Psoas muscle (tissue), 8 donors: ENCODE data around the gene OSBPL1A. TPM values are rescaled to one million over a fixed set of nuclear protein-coding genes. Genes with fewer than 3 reads are reported as not detected.

Source experiments
- ATAC-seq, 4 donors: fragments of 200-7000 bp; cut with Tn5 transposase; one replicate each; pipeline ENCODE4 v1.9.1; 2020; ENCODE audit warnings: moderate library complexity in 3 of 4, mild to moderate bottlenecking in 2 of 4
- DNase-seq, 2 donors: peaks; one replicate each; pipeline ENCODE4 v3.0.0-alpha.2; 2020
- H3K27ac ChIP-seq: fragments of 200-600 bp; one replicate; pipeline ENCODE4 v1.8.0; 2022
- H3K27me3 ChIP-seq, 3 donors: fragments of 200-600 bp in 1 of 3; one replicate each; pipeline versions ENCODE4 v1.6.1 to v1.8.0; 2013 to 2022; ENCODE audit warnings: low read length in 2 of 3, mild to moderate bottlenecking in 2 of 3, moderate library complexity in 1 of 3; ENCODE audit not compliant: insufficient read depth in 3 of 3
- H3K36me3 ChIP-seq, 2 donors: fragments of 200-600 bp in 1 of 2; one replicate each; pipeline versions ENCODE4 v1.6.1 to v1.8.0; 2013 to 2022; ENCODE audit warnings: low read depth in 1 of 2, mild to moderate bottlenecking in 1 of 2, moderate library complexity in 1 of 2; ENCODE audit not compliant: insufficient read depth in 1 of 2
- H3K4me1 ChIP-seq: fragments of 200-600 bp; one replicate; pipeline ENCODE4 v1.8.0; 2022
- H3K4me3 ChIP-seq: fragments of 200-600 bp; one replicate; pipeline ENCODE4 v1.8.0; 2022; ENCODE audit warnings: mild to moderate bottlenecking
- H3K9me3 ChIP-seq: fragments of 200-600 bp; one replicate; pipeline ENCODE4 v1.8.0; 2022
- CTCF ChIP-seq: fragments of 200-600 bp; IDR thresholded peaks from one replicate; pipeline ENCODE4 v1.8.0; 2022; ENCODE audit warnings: antibody characterized with exemption
- WGBS, 3 donors: extraction: QIAGEN DNeasy Blood & Tissue Kit; methylation state at CpG; one replicate each; pipeline versions ENCODE4 v1.1.6 to v1.1.7; 2013; 5-methylcytosine and 5-hydroxymethylcytosine counted together
- intact Hi-C, 2 donors: fragments of 100-400 bp; cut with DNase I; formaldehyde crosslinking; loops; one replicate each; pipeline versions ENCODE4 v1.11.0 to v1.14.2; 2022
- polyA plus RNA-seq, 3 donors: library from polyadenylated mRNA; stranded (reverse); fragments of 200-250 nt; gene quantifications; one replicate each; pipeline ENCODE4 v1.2.3, GENCODE V29; 2013
- total RNA-seq, 4 donors: library from RNA; stranded (reverse); fragmentation: NEBNext Ultra II Directional in 2 of 4; extraction: Animal tissue kit (Norgen Biotek cat#: 25700) in 2 of 4; gene quantifications; one replicate each; pipeline versions ENCODE4 v1.2.1 to v1.2.4, GENCODE V29; 2021 to 2023
- donor health status: healthy with polysubstance abuse.
- donor health status: DM: no; HTN: no; CAD: no; lungs with moderate emphysema.
- donor health status: Bipolar disorder and iron deficiency.
- donor health status: healthy.
- donor health status: DM: yes; HTN: yes; CAD: no.
- donor health status: DM: no; HTN: no; CAD: no.
- donor health status: DM: no; HTN: no; CAD: no.
- donor health status: DM: yes; HTN: yes; CAD: no.

The OSBPL1A gene
- total and polyA plus RNA-seq, 7 donors = 13.7 to 87.8 (median 65.8) TPM

GRCh38 chr18:24128700-24129099 lies 268.9 kb downstream of the OSBPL1A start:
- WGBS, 3 donors = 95 to 99% (median 99%) methylated on average over 4 of the region's 4 CpGs
- TF ChIP-seq CTCF = no peak
- ATAC-seq = no peak
- H3K36me3 ChIP-seq = peaks cover 0 to 3% of the 10 kb centered on the region in 2 donors
- H3K27ac ChIP-seq = no peak overlapping the region
- no peak overlapping the region for H3K4me3 ChIP-seq
- no peaks in the 10 kb centered on the region for H3K9me3 ChIP-seq
- H3K4me1 ChIP-seq = no peaks in the 10 kb centered on the region
- intact Hi-C loops = no loop called here
- H3K27me3 ChIP-seq = no peaks in the 10 kb centered on the region
- DNase-seq = no peak

DNA sequence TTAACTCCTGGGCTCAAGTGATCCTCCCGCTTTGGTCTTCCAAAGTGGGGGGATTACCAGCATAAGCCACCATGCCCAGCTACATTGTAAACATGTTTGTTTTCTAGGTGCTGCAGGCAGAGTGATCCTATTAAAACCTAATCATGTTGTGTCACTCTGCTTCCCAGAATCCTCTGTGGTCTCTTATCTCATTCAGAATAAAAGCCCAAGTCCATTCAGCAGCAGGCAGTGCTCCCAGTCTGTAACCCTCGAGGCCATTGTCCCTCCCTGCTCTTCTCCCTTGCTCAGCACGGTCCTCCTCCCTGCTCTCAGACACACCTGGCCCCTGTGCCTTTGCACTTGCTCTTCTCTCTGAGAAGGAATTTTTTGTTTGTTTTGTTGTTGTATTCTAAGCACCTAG lies 269.9 kb downstream of the OSBPL1A start:
- no peaks in the 10 kb centered on the region for H3K4me1 ChIP-seq
- no peaks in the 10 kb centered on the region for H3K9me3 ChIP-seq
- no peak for TF ChIP-seq CTCF
- H3K27ac ChIP-seq = no peak overlapping the region
- H3K4me3 ChIP-seq = no peak overlapping the region
- ATAC-seq (no peak), DNase-seq (no peak)
- H3K27me3 ChIP-seq = no peaks in the 10 kb centered on the region
- intact Hi-C loops = no loop called here
- H3K36me3 ChIP-seq = peaks cover 0 to 3% of the 10 kb centered on the region in 2 donors
- WGBS, 3 donors = 86 to 98% (median 86%) methylated on average over 3 of the region's 3 CpGs

- ATAC-seq (no peak), DNase-seq (no peak)
- H3K27me3 ChIP-seq = no peaks in the 10 kb centered on the region
- peaks cover 0 to 3% of the 10 kb centered on the region in 2 donors for H3K36me3 ChIP-seq
- no peaks in the 10 kb centered on the region for H3K4me1 ChIP-seq
- intact Hi-C loops = no loop called here
- WGBS, 3 donors = 41 to 59% (median 47%) methylated on average over 3 of the region's 3 CpGs
- no peak overlapping the region for H3K27ac ChIP-seq
- H3K4me3 ChIP-seq = no peak overlapping the region
- TF ChIP-seq CTCF = no peak
- H3K9me3 ChIP-seq = no peaks in the 10 kb centered on the region
Measured at GRCh38 chr18:24126155-24126961, 271.3 kb downstream of the OSBPL1A start.

- DNase-seq (no peak), ATAC-seq (no peak)
- Histone ChIP-seq H3K36me3 (no peaks in the 10 kb centered on the region), H3K9me3 (no peaks in the 10 kb centered on the region), H3K4me1 (no peaks in the 10 kb centered on the region), H3K4me3 (no peak overlapping the region), H3K27me3 (no peaks in the 10 kb centered on the region), H3K27ac (no peak overlapping the region)
- 90 to 93% (median 92%) methylated on average over 2 of the region's 2 CpGs for WGBS, 3 donors
- no peak for TF ChIP-seq CTCF
- intact Hi-C loops = no loop called here
Measured at GRCh38 chr18:24121625-24122024, 276.0 kb downstream of the OSBPL1A start.

GRCh38 chr18:24120676-24121075 lies 276.9 kb downstream of the OSBPL1A start:
- Histone ChIP-seq H3K4me3 (no peak overlapping the region), H3K27ac (no peak overlapping the region), H3K4me1 (no peaks in the 10 kb centered on the region), H3K9me3 (no peaks in the 10 kb centered on the region), H3K27me3 (no peaks in the 10 kb centered on the region), H3K36me3 (no peaks in the 10 kb centered on the region)
- intact Hi-C loops = no loop called here
- WGBS, 3 donors = 95 to 98% (median 96%) methylated on average over 4 of the region's 4 CpGs
- ATAC-seq (no peak), DNase-seq (no peak)
- TF ChIP-seq CTCF = no peak
